Keratinocyte (primary cell): ENCODE measurements around the gene FRMD7.

Source experiments
- EZH2 ChIP-seq: IDR thresholded peaks from one replicate; pipeline ENCODE4 v1.6.1; 2012; ENCODE audit warnings: inconsistent platforms, mild to moderate bottlenecking, low read length, moderate library complexity
- TF ChIP-seq, protein P1 (sequence below), 3 experiments: IDR thresholded peaks in 1 of 3; conservative IDR thresholded peaks in 1 of 3; optimal IDR thresholded peaks in 1 of 3; 2 replicates in 2 of 3; 3 replicates in 1 of 3; pipeline versions ENCODE3 to v1.5.1; 2011; ENCODE audit warnings: low read length in 3 of 3, mild to moderate bottlenecking in 3 of 3, moderate library complexity in 2 of 3, control low read depth in 1 of 3, inconsistent platforms in 1 of 3; ENCODE audit not compliant: insufficient read depth in 2 of 3; ENCODE audit errors: extremely low read depth in 1 of 3

- TF ChIP-seq, protein P1, sequence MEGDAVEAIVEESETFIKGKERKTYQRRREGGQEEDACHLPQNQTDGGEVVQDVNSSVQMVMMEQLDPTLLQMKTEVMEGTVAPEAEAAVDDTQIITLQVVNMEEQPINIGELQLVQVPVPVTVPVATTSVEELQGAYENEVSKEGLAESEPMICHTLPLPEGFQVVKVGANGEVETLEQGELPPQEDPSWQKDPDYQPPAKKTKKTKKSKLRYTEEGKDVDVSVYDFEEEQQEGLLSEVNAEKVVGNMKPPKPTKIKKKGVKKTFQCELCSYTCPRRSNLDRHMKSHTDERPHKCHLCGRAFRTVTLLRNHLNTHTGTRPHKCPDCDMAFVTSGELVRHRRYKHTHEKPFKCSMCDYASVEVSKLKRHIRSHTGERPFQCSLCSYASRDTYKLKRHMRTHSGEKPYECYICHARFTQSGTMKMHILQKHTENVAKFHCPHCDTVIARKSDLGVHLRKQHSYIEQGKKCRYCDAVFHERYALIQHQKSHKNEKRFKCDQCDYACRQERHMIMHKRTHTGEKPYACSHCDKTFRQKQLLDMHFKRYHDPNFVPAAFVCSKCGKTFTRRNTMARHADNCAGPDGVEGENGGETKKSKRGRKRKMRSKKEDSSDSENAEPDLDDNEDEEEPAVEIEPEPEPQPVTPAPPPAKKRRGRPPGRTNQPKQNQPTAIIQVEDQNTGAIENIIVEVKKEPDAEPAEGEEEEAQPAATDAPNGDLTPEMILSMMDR (optimal IDR thresholded peaks at IDR 0.05 in 1 of 3, IDR thresholded peaks at IDR 0.05 in 1 of 3, conservative IDR thresholded peaks at IDR 0.05 in 1 of 3; ENCODE audit: extremely low read depth in 1 of 3, insufficient read depth in 2 of 3, low read length in 3 of 3), result no peak
- no peak for TF ChIP-seq EZH2
These were observed 67.8 kb downstream of the FRMD7 start for GRCh38 chrX:132059973-132060540.
